H9 (cell line): ENCODE data around the gene SSTR5. TPM values are rescaled to one million over a fixed set of nuclear protein-coding genes. Genes with fewer than 3 reads are reported as not detected.

ENCODE experiments used
- DNase-seq: peaks from one replicate; pipeline ENCODE4 v3.0.0-alpha.2; 2017
- H2AFZ ChIP-seq: one replicate; pipeline ENCODE4 v1.6.1; 2013; ENCODE audit warnings: mild to moderate bottlenecking, low read length, control low read depth, moderate library complexity
- H2AK5ac ChIP-seq: 2 replicates; pipeline ENCODE4 v1.6.1; 2013; ENCODE audit warnings: low read length, control low read depth, mixed read lengths; ENCODE audit not compliant: insufficient read length
- H2BK120ac ChIP-seq: one replicate; pipeline ENCODE4 v1.6.1; 2013; ENCODE audit warnings: low read depth, mild to moderate bottlenecking, low read length, control low read depth, inconsistent platforms; ENCODE audit not compliant: poor library complexity, severe bottlenecking
- H2BK12ac ChIP-seq: 2 replicates; pipeline ENCODE4 v1.6.1; 2013; ENCODE audit warnings: low read length, control low read depth, mixed read lengths, low read depth; ENCODE audit not compliant: insufficient read length
- H2BK15ac ChIP-seq: 2 replicates; pipeline ENCODE4 v1.6.1; 2013; ENCODE audit warnings: low read depth, low read length, control low read depth
- H2BK20ac ChIP-seq: one replicate; pipeline ENCODE4 v1.6.1; 2013; ENCODE audit warnings: low read depth, mild to moderate bottlenecking, low read length, control low read depth, inconsistent platforms; ENCODE audit not compliant: poor library complexity, severe bottlenecking
- H2BK5ac ChIP-seq: 2 replicates; pipeline ENCODE4 v1.6.1; 2013; ENCODE audit warnings: low read length, control low read depth, mixed read lengths; ENCODE audit not compliant: insufficient read length
- H3K14ac ChIP-seq: 2 replicates; pipeline ENCODE4 v1.6.1; 2013; ENCODE audit warnings: low read length, control low read depth; ENCODE audit not compliant: insufficient read depth
- H3K18ac ChIP-seq: 2 replicates; pipeline ENCODE4 v1.6.1; 2013; ENCODE audit warnings: low read depth, mild to moderate bottlenecking, mixed read lengths, low read length, control low read depth; ENCODE audit not compliant: insufficient read length
- H3K23ac ChIP-seq: 2 replicates; pipeline ENCODE4 v1.6.1; 2013; ENCODE audit warnings: low read length, control low read depth, mixed read lengths, low read depth; ENCODE audit not compliant: insufficient read length
- H3K23me2 ChIP-seq: 2 replicates; pipeline ENCODE4 v1.6.1; 2013; ENCODE audit warnings: low read depth, mild to moderate bottlenecking, mixed read lengths, low read length, control low read depth; ENCODE audit not compliant: insufficient read length, poor library complexity, severe bottlenecking
- H3K27ac ChIP-seq: 2 replicates; pipeline ENCODE4 v1.5.1; 2013; ENCODE audit warnings: low read length, control low read depth, mixed read lengths, low read depth; ENCODE audit not compliant: insufficient read length
- H3K27me3 ChIP-seq: 2 replicates; pipeline ENCODE4 v1.6.1; 2013; ENCODE audit warnings: low read length, control low read depth, inconsistent platforms; ENCODE audit not compliant: insufficient read depth
- H3K4ac ChIP-seq: 2 replicates; pipeline ENCODE4 v1.6.1; 2013; ENCODE audit warnings: low read depth, mild to moderate bottlenecking, control low read depth, inconsistent platforms, low read length, moderate library complexity
- H3K4me1 ChIP-seq: 2 replicates; pipeline ENCODE4 v1.6.1; 2013; ENCODE audit warnings: low read length, control low read depth, inconsistent platforms; ENCODE audit not compliant: insufficient read depth
- H3K4me2 ChIP-seq: 2 replicates; pipeline ENCODE4 v1.6.1; 2013; ENCODE audit warnings: low read length, control low read depth, mixed read lengths; ENCODE audit not compliant: insufficient read length, insufficient read depth
- H3K56ac ChIP-seq: 2 replicates; pipeline ENCODE4 v1.6.1; 2013; ENCODE audit warnings: low read depth, mild to moderate bottlenecking, mixed read lengths, low read length, control low read depth; ENCODE audit not compliant: insufficient read length
- H3K79me1 ChIP-seq: 2 replicates; pipeline ENCODE4 v1.6.1; 2013; ENCODE audit warnings: low read depth, mild to moderate bottlenecking, moderate library complexity, low read length, control low read depth, inconsistent platforms; ENCODE audit not compliant: insufficient read depth, poor library complexity, severe bottlenecking
- H3K79me2 ChIP-seq: 2 replicates; pipeline ENCODE4 v1.6.1; 2013; ENCODE audit warnings: low read length, control low read depth, inconsistent platforms; ENCODE audit not compliant: insufficient read depth
- H3K9ac ChIP-seq: 2 replicates; pipeline ENCODE4 v1.6.1; 2013; ENCODE audit warnings: low read length, control low read depth, mixed read lengths; ENCODE audit not compliant: insufficient read length; ENCODE audit errors: extremely low read depth
- H3K9me3 ChIP-seq: one replicate; pipeline ENCODE4 v1.6.1; 2013; ENCODE audit warnings: low read depth, low read length, inconsistent platforms; ENCODE audit not compliant: control insufficient read depth
- H3T11ph ChIP-seq: one replicate; pipeline ENCODE4 v1.6.1; 2013; ENCODE audit warnings: mild to moderate bottlenecking, low read length, control low read depth, inconsistent platforms
- H4K20me1 ChIP-seq: one replicate; pipeline ENCODE4 v1.6.1; 2013; ENCODE audit not compliant: control insufficient read depth, insufficient read length, insufficient read depth
- H4K5ac ChIP-seq: 2 replicates; pipeline ENCODE4 v1.6.1; 2013; ENCODE audit warnings: low read depth, mild to moderate bottlenecking, mixed read lengths, low read length, control low read depth; ENCODE audit not compliant: insufficient read length
- H4K8ac ChIP-seq: replicated peaks from 2 replicates; pipeline ENCODE4 v1.6.1; 2013; ENCODE audit warnings: low read length, control low read depth, mixed read lengths, low read depth; ENCODE audit not compliant: insufficient read length
- H4K91ac ChIP-seq: 2 replicates; pipeline ENCODE4 v1.6.1; 2013; ENCODE audit warnings: low read depth, mild to moderate bottlenecking, moderate library complexity, mixed read lengths, low read length, control low read depth; ENCODE audit not compliant: insufficient read length
- H3K27ac Mint-ChIP-seq, 3 experiments: 2 replicates in 2 of 3; 3 replicates in 1 of 3; pipeline ENCODE4 v1.8.0; 2020 to 2021; ENCODE audit warnings: mixed read lengths in 3 of 3, mild to moderate bottlenecking in 1 of 3, moderate library complexity in 1 of 3
- H3K27me3 Mint-ChIP-seq: 2 replicates; pipeline ENCODE4 v1.8.0; 2021; ENCODE audit warnings: low read depth, mild to moderate bottlenecking, moderate library complexity, mixed read lengths
- H3K36me3 Mint-ChIP-seq, 3 experiments: 2 replicates in 2 of 3; 3 replicates in 1 of 3; pipeline ENCODE4 v1.8.0; 2020 to 2021; ENCODE audit warnings: low read depth in 3 of 3, mixed read lengths in 3 of 3; ENCODE audit not compliant: insufficient read depth in 1 of 3
- H3K4me1 Mint-ChIP-seq, 2 experiments: 2 replicates each; pipeline ENCODE4 v1.8.0; 2020; ENCODE audit warnings: mixed read lengths in 2 of 2
- H3K4me3 Mint-ChIP-seq, 2 experiments: 2 replicates in 1 of 2; 3 replicates in 1 of 2; pipeline ENCODE4 v1.8.0; 2020 to 2021; ENCODE audit warnings: mild to moderate bottlenecking in 2 of 2, mixed read lengths in 2 of 2, moderate library complexity in 1 of 2
- H3K9me3 Mint-ChIP-seq, 2 experiments: 2 replicates in 1 of 2; 3 replicates in 1 of 2; pipeline ENCODE4 v1.8.0; 2020; ENCODE audit warnings: mild to moderate bottlenecking in 2 of 2, mixed read lengths in 2 of 2, moderate library complexity in 1 of 2
- CTCF ChIP-seq: fragments of 200-600 bp; sonication (generic); conservative IDR thresholded peaks from 3 replicates; pipeline ENCODE4 v1.8.0; 2021; ENCODE audit warnings: antibody characterized with exemption, mild to moderate bottlenecking
- WGBS: extraction: QIAGEN DNeasy Blood & Tissue Kit; methylation state at CpG from one replicate; pipeline ENCODE4 v1.1.7; 2013; ENCODE audit warnings: missing lambda C conversion rate, low lambda C conversion rate, mixed read lengths; ENCODE audit not compliant: insufficient read length; ENCODE audit errors: extremely low coverage; 5-methylcytosine and 5-hydroxymethylcytosine counted together
- total RNA-seq: library from RNA; stranded (reverse); gene quantifications from 2 replicates; pipeline ENCODE4 v1.2.1, GENCODE V29; 2021

Gene SSTR5
- total RNA-seq, 1 experiment from 2014 or later: 0.22 TPM

- Histone ChIP-seq H3K27ac (no peak overlapping the region), H3K4ac (no peak overlapping the region), H3K23ac (no peak overlapping the region), H2BK15ac (no peak overlapping the region), H3K14ac (no peak overlapping the region), H2BK20ac (no peak overlapping the region), H3K79me1 (no peaks in the 10 kb centered on the region), H3T11ph (no peak overlapping the region), H4K91ac (no peak overlapping the region), H3K9me3 (no peaks in the 10 kb centered on the region), H3K4me1 (no peaks in the 10 kb centered on the region), H2BK12ac (no peak overlapping the region), H3K79me2 (no peaks in the 10 kb centered on the region), H3K27me3 (no peaks in the 10 kb centered on the region), H3K4me2 (no peak overlapping the region), H2AK5ac (no peak overlapping the region), H3K9ac (no peak overlapping the region), H4K8ac (no peak overlapping the region), H2BK120ac (no peak overlapping the region), H4K20me1 (no peaks in the 10 kb centered on the region), H3K56ac (no peak overlapping the region), H2BK5ac (no peak overlapping the region), H2AFZ (no peak overlapping the region), H4K5ac (no peak overlapping the region), H3K23me2 (peaks cover 4% of the 10 kb centered on the region), H3K18ac (no peak overlapping the region)
- no CpG with 5 or more reads among the region's 18 CpGs for WGBS
- Mint-ChIP-seq H3K36me3 (no peaks in the 10 kb centered on the region; a peak in 1 of 7 replicates), H3K9me3 (no peaks in the 10 kb centered on the region), H3K4me3 (no peak overlapping the region), H3K27ac (no peak overlapping the region), H3K27me3 (peaks cover 18% of the 10 kb centered on the region), H3K4me1 (peaks cover 3 to 23% of the 10 kb centered on the region in 2 experiments; a peak in 3 of 4 replicates)
- no peak for DNase-seq
- no peak for TF ChIP-seq CTCF
Measured at GRCh38 chr16:1068451-1068850, 4.1 kb upstream of the SSTR5 start.
